Measurements from ENCODE around the gene ANO1. TPM values are rescaled to one million over a fixed set of nuclear protein-coding genes. Genes with fewer than 3 reads are reported as not detected.

Gene ANO1
- total and polyA plus RNA-seq, 2 of the 8 experiments (the other 6 are each of a cell fraction or from before 2014, with no cell fraction given), result 4.7 to 5.0 TPM

GRCh38 chr11:70092959-70093715 is 15.0 kb downstream of the ANO1 start:
- no peak for DNase-seq (ENCODE audit: low read depth in 1 of 2, low spot score in 2 of 2)
- H3K14ac ChIP-seq (ENCODE audit: insufficient read length), result no peak overlapping the region
- no peak overlapping the region for H4K91ac ChIP-seq (replicated peaks; ENCODE audit: insufficient read length, low read length)
- H3K4ac ChIP-seq (replicated peaks; ENCODE audit: insufficient read length, low read depth, low read length), result no peak overlapping the region
- no peak overlapping the region for H3K18ac ChIP-seq (ENCODE audit: extremely low read depth, low read length)
- no peak overlapping the region for H3K56ac ChIP-seq (replicated peaks; ENCODE audit: insufficient read length, low read depth, low read length)
- ChIA-PET CTCF (ENCODE audit: partially characterized antibody) (interaction anchor here (1.3 to 2.3 kb wide), 2 partner anchors 10 to 313 kb away, joined by 4 to 10 read pairs; no protein-coding TSS in a partner anchor), POLR2A (ENCODE audit: partially characterized antibody) (interaction anchor here (0.6 kb wide), 1 partner anchor 14 kb away, joined by 3 read pairs; no protein-coding TSS in a partner anchor)
- H2BK15ac ChIP-seq (ENCODE audit: low read length), result no peak overlapping the region
- H3K9ac ChIP-seq (replicated peaks in 1 of 4; ENCODE audit: extremely low read depth in 1 of 4, low read depth in 3 of 4, low read length in 3 of 4), result no peak overlapping the region
- no peak overlapping the region for H3K4me2 ChIP-seq (ENCODE audit: insufficient read depth in 1 of 2, low read depth in 2 of 2, low read length in 2 of 2)
- no peaks in the 10 kb centered on the region for H3K23me2 ChIP-seq (ENCODE audit: low read depth, low read length)
- H4K5ac ChIP-seq (ENCODE audit: insufficient read length, low read depth, low read length), result no peak overlapping the region
- H2BK20ac ChIP-seq (ENCODE audit: low read length), result no peak overlapping the region
- H4K20me1 ChIP-seq (replicated peaks in 1 of 2; ENCODE audit: control insufficient read depth in 1 of 2, insufficient read depth in 2 of 2, low read length in 2 of 2), result no peaks in the 10 kb centered on the region
- no peak overlapping the region for H2BK12ac ChIP-seq (ENCODE audit: low read depth, low read length)
- H3K9me3 ChIP-seq (ENCODE audit: insufficient read depth in 2 of 2, low read depth in 1 of 2, low read length in 1 of 2), result no peaks in the 10 kb centered on the region
- H3K36me3 ChIP-seq (ENCODE audit: control insufficient read depth in 2 of 4, insufficient read depth in 4 of 4, low read length in 3 of 4), result no peaks in the 10 kb centered on the region
- H3K27me3 ChIP-seq (replicated peaks in 1 of 4; ENCODE audit: control insufficient read depth in 3 of 4, extremely low read depth in 1 of 4, insufficient read depth in 3 of 4, low read length in 3 of 4), result no peaks in the 10 kb centered on the region; a peak in 1 of 7 replicates
- H3K23ac ChIP-seq (ENCODE audit: insufficient read length), result no peak overlapping the region
- no peak overlapping the region for H3K4me3 ChIP-seq (ENCODE audit: extremely low read depth in 1 of 4, insufficient read depth in 2 of 4, low read depth in 3 of 4, low read length in 4 of 4)
- no peak for TF ChIP-seq RXRA (IDR thresholded peaks at IDR 0.05; ENCODE audit: insufficient read depth, low read depth, low read length)
- TF ChIP-seq FOSL1 (IDR thresholded peaks at IDR 0.05; ENCODE audit: insufficient read depth, low read depth, low read length), result no peak
- no peak for TF ChIP-seq NANOG (IDR thresholded peaks at IDR 0.05; ENCODE audit: insufficient read depth, low read depth, low read length, poor library complexity, severe bottlenecking)
- no peak for TF ChIP-seq BACH1 (IDR thresholded peaks at IDR 0.05; ENCODE audit: low read length)
- no peak for TF ChIP-seq SIN3A (conservative IDR thresholded peaks at IDR 0.05 in 1 of 2, IDR thresholded peaks at IDR 0.05 in 1 of 2; ENCODE audit: low read depth in 1 of 2, low read length in 2 of 2)
- no peak for TF ChIP-seq TAF7 (optimal IDR thresholded peaks at IDR 0.05; ENCODE audit: borderline replicate concordance, low read depth, low read length)
- no peak for TF ChIP-seq SAP30 (IDR thresholded peaks at IDR 0.05; ENCODE audit: insufficient read depth, insufficient replicate concordance, low read length)
- TF ChIP-seq BCL11A (IDR thresholded peaks at IDR 0.05; ENCODE audit: low read depth in 2 of 2, low read length in 2 of 2), result no peak
- no peak for TF ChIP-seq GTF2F1 (IDR thresholded peaks at IDR 0.05; ENCODE audit: borderline replicate concordance, low read depth, low read length)
- H2AK5ac ChIP-seq (ENCODE audit: low read depth, low read length), result no peak overlapping the region
- H2BK120ac ChIP-seq (replicated peaks; ENCODE audit: low read depth, low read length), result no peak overlapping the region
- H2AFZ ChIP-seq (ENCODE audit: low read length), result no peak overlapping the region
- H3K79me2 ChIP-seq (ENCODE audit: control insufficient read depth in 1 of 2, insufficient read depth in 2 of 2, low read length in 2 of 2), result no peaks in the 10 kb centered on the region
- H4K8ac ChIP-seq (ENCODE audit: extremely low read depth, insufficient read depth, low read length), result no peak overlapping the region; the same call in 1 of the 2 replicates
- no peak overlapping the region for H3K27ac ChIP-seq (ENCODE audit: low read depth, low read length)
- 0 out of 2 replicates have a peak, but pooled peaks cover 2% of the 10 kb centered on the region for H3K79me1 ChIP-seq (ENCODE audit: low read depth, low read length)
- no peak for FAIRE-seq
- no peak overlapping the region for H2BK5ac ChIP-seq (ENCODE audit: low read depth, low read length)
- peaks cover 0 to 3% (median 1%) of the 10 kb centered on the region in 4 experiments; a peak in 1 of 7 replicates for H3K4me1 ChIP-seq (replicated peaks in 1 of 4; ENCODE audit: control insufficient read depth in 3 of 4, insufficient read depth in 4 of 4, low read length in 3 of 4)
- WGBS, 2 experiments (ENCODE audit: extremely low coverage in 1 of 2, insufficient coverage in 1 of 2, insufficient read length in 1 of 2, insufficient replicate concordance in 2 of 2, low coverage in 1 of 2, low lambda C conversion rate in 2 of 2, missing lambda C conversion rate in 1 of 2), result 95% methylated on average over 8 of the region's 8 CpGs; no CpG with 5 or more reads in 1 of the 2 experiments
